ENCODE results near the gene SORCS2.

DNA sequence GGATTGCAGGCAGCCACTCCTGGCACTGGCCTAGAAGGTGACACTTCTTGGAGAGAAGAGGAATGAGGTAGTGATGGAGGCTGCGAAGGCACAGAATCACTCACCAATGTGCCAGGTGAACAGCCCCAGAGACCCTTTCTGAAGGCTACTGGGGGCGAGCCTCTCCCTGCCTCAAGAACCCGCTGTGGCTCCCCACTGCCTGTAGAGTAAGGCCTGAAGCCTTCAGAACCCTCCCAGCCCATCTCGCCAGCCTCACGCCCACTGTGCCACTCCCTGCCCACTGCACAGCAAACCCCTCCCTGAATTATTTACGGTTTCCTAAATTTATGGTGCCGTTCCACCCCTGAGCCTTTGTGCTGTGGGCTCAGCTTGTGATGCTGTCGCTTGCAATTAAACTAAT lies 24.2 kb upstream of the SORCS2 start:
- TF ChIP-seq EZH2 (IDR thresholded peaks at IDR 0.05; ENCODE audit: insufficient read depth, poor library complexity, severe bottlenecking) (no peak), EZH2phosphoT487 (IDR thresholded peaks at IDR 0.05; ENCODE audit: insufficient read depth, low read depth) (no peak)

Data from GM23248 (cell line).